ENCODE data around the gene KRT12. TPM values are rescaled to one million over a fixed set of nuclear protein-coding genes. Genes with fewer than 3 reads are reported as not detected.

Gene KRT12
- total and polyA plus RNA-seq, 5 experiments from 2014 or later = not detected

GRCh38 chr17:40850293-40850972 lies 16.6 kb downstream of the KRT12 start:
- H3K27ac Mint-ChIP-seq = no peak overlapping the region
- POLR2A ChIA-PET = no interaction called here
- no peaks in the 10 kb centered on the region for H3K9me3 Mint-ChIP-seq
- ATAC-seq = no peak
- no peak overlapping the region for H3K4me3 Mint-ChIP-seq
- H3K4me1 Mint-ChIP-seq = no peaks in the 10 kb centered on the region
- H3K36me3 Mint-ChIP-seq = no peaks in the 10 kb centered on the region
- peaks cover 21 to 53% (median 32%) of the 10 kb centered on the region in 5 donors for H3K27me3 Mint-ChIP-seq
- DNase-seq = no peak

GRCh38 chr17:40849723-40850122 lies 17.3 kb downstream of the KRT12 start:
- DNase-seq = no peak
- Mint-ChIP-seq H3K27ac (no peak overlapping the region), H3K36me3 (no peaks in the 10 kb centered on the region), H3K27me3 (peaks cover 24 to 54% (median 34%) of the 10 kb centered on the region in 5 donors), H3K4me3 (no peak overlapping the region), H3K4me1 (no peaks in the 10 kb centered on the region), H3K9me3 (no peaks in the 10 kb centered on the region)
- POLR2A ChIA-PET = no interaction called here
- ATAC-seq = no peak

GRCh38 chr17:40848583-40849235 lies 18.3 kb downstream of the KRT12 start:
- no peaks in the 10 kb centered on the region for H3K4me1 Mint-ChIP-seq
- no peak overlapping the region for H3K27ac Mint-ChIP-seq
- DNase-seq (no peak), ATAC-seq (no peak)
- H3K36me3 Mint-ChIP-seq = no peaks in the 10 kb centered on the region
- peaks cover 24 to 57% (median 38%) of the 10 kb centered on the region in 5 donors for H3K27me3 Mint-ChIP-seq
- POLR2A ChIA-PET = no interaction called here
- no peak overlapping the region for H3K4me3 Mint-ChIP-seq
- no peaks in the 10 kb centered on the region for H3K9me3 Mint-ChIP-seq

GRCh38 chr17:40846515-40847144 lies 20.4 kb downstream of the KRT12 start:
- no peak for DNase-seq
- POLR2A ChIA-PET = no interaction called here
- ATAC-seq = no peak
- Mint-ChIP-seq H3K4me3 (no peak overlapping the region), H3K4me1 (peaks cover 0 to 6% (median 0%) of the 10 kb centered on the region in 4 donors), H3K9me3 (no peaks in the 10 kb centered on the region), H3K36me3 (no peaks in the 10 kb centered on the region), H3K27ac (no peak overlapping the region), H3K27me3 (peaks cover 19 to 62% (median 40%) of the 10 kb centered on the region in 5 donors)

GRCh38 chr17:40844671-40845107 lies 22.3 kb downstream of the KRT12 start:
- peaks cover 15 to 57% (median 32%) of the 10 kb centered on the region in 5 donors for H3K27me3 Mint-ChIP-seq
- H3K27ac Mint-ChIP-seq = no peak overlapping the region
- POLR2A ChIA-PET = no interaction called here
- ATAC-seq (no peak), DNase-seq (no peak)
- no peak overlapping the region for H3K4me3 Mint-ChIP-seq
- peaks cover 0 to 6% (median 0%) of the 10 kb centered on the region in 4 donors for H3K4me1 Mint-ChIP-seq
- no peaks in the 10 kb centered on the region for H3K9me3 Mint-ChIP-seq
- no peaks in the 10 kb centered on the region for H3K36me3 Mint-ChIP-seq

- Mint-ChIP-seq H3K4me3 (peak overlapping the region in 1 of 10 donors; percentile 16), H3K27me3 (peaks cover 11 to 49% (median 28%) of the 10 kb centered on the region in 5 donors), H3K9me3 (no peaks in the 10 kb centered on the region), H3K36me3 (no peaks in the 10 kb centered on the region), H3K4me1 (peaks cover 0 to 6% (median under 1%) of the 10 kb centered on the region in 4 donors), H3K27ac (no peak overlapping the region)
- POLR2A ChIA-PET = interaction anchor here (1.1 kb wide), 1 partner anchor 24 kb away, joined by 3 read pairs; no protein-coding TSS in a partner anchor
- no peak for DNase-seq
- ATAC-seq = peak; percentile 47 to 57
These were observed 23.8 kb downstream of the KRT12 start for GRCh38 chr17:40843242-40843641.

- no peak for ATAC-seq
- H3K4me1 Mint-ChIP-seq = peaks cover 0 to 6% (median under 1%) of the 10 kb centered on the region in 4 donors
These were observed 25.8 kb downstream of the KRT12 start for GRCh38 chr17:40841246-40841645.

GRCh38 chr17:40839194-40839593 lies 27.8 kb downstream of the KRT12 start:
- Mint-ChIP-seq H3K27ac (no peak overlapping the region), H3K36me3 (peaks cover 0 to 16% (median 0%) of the 10 kb centered on the region in 3 donors), H3K9me3 (no peaks in the 10 kb centered on the region), H3K4me1 (peaks cover 0 to 6% (median under 1%) of the 10 kb centered on the region in 4 donors), H3K4me3 (no peak overlapping the region), H3K27me3 (peaks cover 4 to 24% (median 8%) of the 10 kb centered on the region in 5 donors)
- DNase-seq = no peak
- POLR2A ChIA-PET = interaction anchor here (0.6 kb wide), 1 partner anchor 1257 kb away, joined by 3 read pairs; no protein-coding TSS in a partner anchor
- ATAC-seq = no peak

More at GRCh38 chr17:40841246-40841645, 25.8 kb downstream of the KRT12 start:
- DNase-seq = no peak
- Mint-ChIP-seq H3K27ac (no peak overlapping the region), H3K9me3 (no peaks in the 10 kb centered on the region), H3K4me3 (no peak overlapping the region), H3K27me3 (peaks cover 11 to 40% (median 27%) of the 10 kb centered on the region in 5 donors), H3K36me3 (peaks cover 0 to 1% (median 0%) of the 10 kb centered on the region in 3 donors)
- POLR2A ChIA-PET = no interaction called here

GRCh38 chr17:40836020-40836419 lies 31.0 kb downstream of the KRT12 start:
- H3K9me3 Mint-ChIP-seq = no peaks in the 10 kb centered on the region
- ATAC-seq (no peak), DNase-seq (no peak)
- no peak overlapping the region for H3K4me3 Mint-ChIP-seq
- POLR2A ChIA-PET = no interaction called here
- H3K27ac Mint-ChIP-seq = no peak overlapping the region
- peaks cover 0 to 4% (median 0%) of the 10 kb centered on the region in 5 donors for H3K27me3 Mint-ChIP-seq
- H3K36me3 Mint-ChIP-seq = peaks cover 0 to 19% (median 0%) of the 10 kb centered on the region in 3 donors
- peaks cover 0 to 2% (median 0%) of the 10 kb centered on the region in 4 donors for H3K4me1 Mint-ChIP-seq

- H3K27me3 Mint-ChIP-seq = no peaks in the 10 kb centered on the region
- no peak overlapping the region for H3K27ac Mint-ChIP-seq
- DNase-seq (no peak), ATAC-seq (no peak)
- H3K9me3 Mint-ChIP-seq = peaks cover 0 to 4% (median 0%) of the 10 kb centered on the region in 9 donors
- no peaks in the 10 kb centered on the region for H3K4me1 Mint-ChIP-seq
- no peak overlapping the region for H3K4me3 Mint-ChIP-seq
- POLR2A ChIA-PET = no interaction called here
- peaks cover 0 to 22% (median 5%) of the 10 kb centered on the region in 3 donors for H3K36me3 Mint-ChIP-seq
These were observed 33.1 kb downstream of the KRT12 start for GRCh38 chr17:40833882-40834281.

- ATAC-seq = no peak
- no peak overlapping the region for H3K27ac Mint-ChIP-seq
- peaks cover 0 to 24% (median 5%) of the 10 kb centered on the region in 3 donors for H3K36me3 Mint-ChIP-seq
- peaks cover 0 to 4% (median 0%) of the 10 kb centered on the region in 9 donors for H3K9me3 Mint-ChIP-seq
- H3K4me1 Mint-ChIP-seq = peaks cover 2 to 4% (median 3%) of the 10 kb centered on the region in 4 donors
- no peaks in the 10 kb centered on the region for H3K27me3 Mint-ChIP-seq
- no peak overlapping the region for H3K4me3 Mint-ChIP-seq
- no peak for DNase-seq
- POLR2A ChIA-PET = interaction anchor here (1.2 kb wide), 1 partner anchor 857 kb away, joined by 4 read pairs; no protein-coding TSS in a partner anchor
These were observed 34.2 kb downstream of the KRT12 start for GRCh38 chr17:40832840-40833239.

GRCh38 chr17:40830085-40830776 lies 36.8 kb downstream of the KRT12 start:
- Mint-ChIP-seq H3K27me3 (peaks cover 4 to 16% (median 9%) of the 10 kb centered on the region in 5 donors), H3K36me3 (peaks cover 0 to 24% (median 22%) of the 10 kb centered on the region in 3 donors), H3K4me3 (no peak overlapping the region), H3K9me3 (peaks cover 0 to 4% (median 0%) of the 10 kb centered on the region in 9 donors), H3K4me1 (peaks cover 6 to 18% (median 11%) of the 10 kb centered on the region in 4 donors), H3K27ac (no peak overlapping the region)
- POLR2A ChIA-PET = no interaction called here
- no peak for DNase-seq
- ATAC-seq = no peak
